CD4-positive, alpha-beta T cell treated with Interleukin-6 for 4 hours (primary cell): ENCODE data around the gene RADIL.

Source experiments
- DNase-seq: peaks from one replicate; pipeline ENCODE4 v3.0.0-alpha.2; 2020; ENCODE audit warnings: mixed read lengths

Gene RADIL

GRCh38 chr7:4828720-4829383, 54.7 kb downstream of the RADIL start:
- no peak for DNase-seq

GRCh38 chr7:4825081-4825480, 58.4 kb downstream of the RADIL start:
- no peak for DNase-seq

- DNase-seq, result no peak
These were observed 59.3 kb downstream of the RADIL start for GRCh38 chr7:4824120-4824775.

- no peak for DNase-seq
These were observed 59.9 kb downstream of the RADIL start for GRCh38 chr7:4823441-4824119.

- DNase-seq, result no peak
These were observed 60.8 kb downstream of the RADIL start for GRCh38 chr7:4822677-4823076.

GRCh38 chr7:4820967-4821471, 62.5 kb downstream of the RADIL start:
- no peak for DNase-seq

GRCh38 chr7:4820405-4820966, 63.0 kb downstream of the RADIL start:
- no peak for DNase-seq

GRCh38 chr7:4819560-4820404, 63.7 kb downstream of the RADIL start:
- DNase-seq, result no peak

GRCh38 chr7:4818000-4818794, 65.3 kb downstream of the RADIL start:
- no peak for DNase-seq

GRCh38 chr7:4817178-4817901, 66.2 kb downstream of the RADIL start:
- DNase-seq, result no peak

GRCh38 chr7:4816419-4817080, 67.0 kb downstream of the RADIL start:
- DNase-seq, result no peak

GRCh38 chr7:4815609-4816418, 67.7 kb downstream of the RADIL start:
- no peak for DNase-seq

- no peak for DNase-seq
These were observed 68.4 kb downstream of the RADIL start for GRCh38 chr7:4815121-4815520.

- DNase-seq, result no peak
These were observed 69.1 kb downstream of the RADIL start for GRCh38 chr7:4814433-4814832.

GRCh38 chr7:4809666-4810065, 73.8 kb downstream of the RADIL start:
- no peak for DNase-seq

GRCh38 chr7:4809091-4809591, 74.4 kb downstream of the RADIL start:
- peak; percentile 52 for DNase-seq

GRCh38 chr7:4808565-4808964, 75.0 kb downstream of the RADIL start:
- DNase-seq, result no peak

- no peak for DNase-seq
These were observed 75.5 kb downstream of the RADIL start for GRCh38 chr7:4808026-4808425.

GRCh38 chr7:4807598-4808016, 75.9 kb downstream of the RADIL start:
- no peak for DNase-seq
